Large intestine (tissue), 3 donors: ENCODE results near the gene PYGB. TPM values are rescaled to one million over a fixed set of nuclear protein-coding genes. Genes with fewer than 3 reads are reported as not detected.

ENCODE experiments used
- DNase-seq, 2 donors: peaks; one replicate each; pipeline versions ENCODE4 v3.0.0 to v3.0.0-alpha.2; 2013
- H3K27ac ChIP-seq: one replicate; pipeline ENCODE4 v1.5.1; 2013; ENCODE audit warnings: low read length
- H3K27me3 ChIP-seq: 2 replicates; pipeline ENCODE4 v1.6.1; 2013; ENCODE audit warnings: low read length; ENCODE audit not compliant: control insufficient read depth, insufficient read depth
- H3K36me3 ChIP-seq: 2 replicates; pipeline ENCODE4 v1.6.1; 2013; ENCODE audit warnings: low read length; ENCODE audit not compliant: control insufficient read depth, insufficient read depth
- H3K4me1 ChIP-seq: one replicate; pipeline ENCODE4 v1.6.1; 2013; ENCODE audit warnings: low read length; ENCODE audit not compliant: control insufficient read depth, insufficient read depth
- H3K4me3 ChIP-seq: one replicate; pipeline ENCODE4 v1.5.1; 2013; ENCODE audit warnings: low read length
- H3K9me3 ChIP-seq: one replicate; pipeline ENCODE4 v1.6.1; 2013; ENCODE audit warnings: mild to moderate bottlenecking, low read depth, low read length, moderate library complexity; ENCODE audit not compliant: control insufficient read depth
- WGBS: methylation state at CpG from one replicate; pipeline ENCODE4 v1.1.5; 2013; ENCODE audit warnings: low lambda C conversion rate; ENCODE audit not compliant: insufficient coverage; 5-methylcytosine and 5-hydroxymethylcytosine counted together
- polyA plus RNA-seq: library from polyadenylated mRNA; unstranded; fragments of 120-200 nt; gene quantifications from one replicate; pipeline ENCODE4 v1.2.1, GENCODE V29; 2013

Gene PYGB
- polyA plus RNA-seq, 1 donor, result 35.1 TPM

DNA sequence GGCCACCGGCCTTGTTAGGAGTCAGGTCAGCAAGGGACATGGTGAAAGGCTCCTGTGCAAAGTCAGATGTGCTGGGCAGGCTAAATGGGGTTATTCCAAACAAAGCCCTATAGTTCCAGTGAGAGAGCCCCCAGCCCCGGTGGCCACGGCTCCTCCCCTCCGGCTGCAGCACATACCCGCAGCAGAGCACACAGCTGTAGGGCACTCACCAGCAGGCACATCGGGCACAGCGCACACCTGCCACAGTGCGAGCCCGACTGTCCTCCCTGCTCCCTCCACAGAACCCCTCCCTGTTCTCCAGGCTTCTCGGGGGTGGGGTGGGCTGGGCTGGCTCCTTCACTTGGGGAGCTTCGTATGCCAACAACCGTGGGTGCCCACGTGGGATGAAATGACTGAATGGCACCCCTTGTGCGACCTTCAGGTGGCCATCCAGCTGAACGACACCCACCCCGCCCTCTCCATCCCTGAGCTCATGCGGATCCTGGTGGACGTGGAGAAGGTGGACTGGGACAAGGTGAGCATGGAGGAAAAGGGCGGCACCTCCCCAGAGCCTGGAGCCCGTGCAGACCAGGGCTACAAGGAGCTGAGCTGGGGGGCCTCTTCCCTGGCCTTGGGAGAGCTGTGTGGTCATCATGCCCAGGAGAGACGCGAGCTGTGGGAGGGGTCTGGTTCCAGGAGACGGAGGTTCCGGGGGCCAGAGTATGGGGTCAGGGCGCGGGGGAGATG lies 30.9 kb downstream of the PYGB start:
- Histone ChIP-seq H3K27ac (no peak overlapping the region), H3K4me3 (no peak overlapping the region), H3K4me1 (no peaks in the 10 kb centered on the region), H3K27me3 (no peaks in the 10 kb centered on the region), H3K36me3 (peaks cover 96% of the 10 kb centered on the region), H3K9me3 (no peaks in the 10 kb centered on the region)
- no CpG with 5 or more reads among the region's 26 CpGs for WGBS
- DNase-seq, result no peak

DNA sequence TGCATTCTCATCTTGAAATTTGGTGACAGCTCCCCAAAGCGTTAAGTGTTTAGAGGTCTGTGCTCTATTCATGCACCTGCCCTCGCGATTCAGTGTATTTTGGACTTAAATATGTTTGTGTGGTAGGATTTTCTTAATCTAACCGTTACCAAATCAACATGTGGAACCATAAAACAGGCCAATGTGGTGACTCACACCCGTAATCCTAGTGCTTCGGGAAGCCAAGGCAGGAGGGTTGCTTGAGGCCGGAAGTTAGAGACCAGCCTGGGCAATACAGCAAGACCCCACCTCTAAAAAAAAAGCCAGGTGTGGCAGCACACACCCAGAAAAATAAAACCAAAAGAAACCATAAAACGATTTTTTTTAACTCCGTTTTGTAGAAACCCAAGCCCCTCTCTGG lies 31.5 kb downstream of the PYGB start:
- H3K27ac ChIP-seq, result no peak overlapping the region
- 90% methylated on average over 2 of the region's 9 CpGs for WGBS
- H3K4me3 ChIP-seq, result no peak overlapping the region
- DNase-seq, result no peak
- H3K36me3 ChIP-seq, result peaks cover 96% of the 10 kb centered on the region
- no peaks in the 10 kb centered on the region for H3K27me3 ChIP-seq
- H3K4me1 ChIP-seq, result no peaks in the 10 kb centered on the region
- H3K9me3 ChIP-seq, result no peaks in the 10 kb centered on the region

DNA sequence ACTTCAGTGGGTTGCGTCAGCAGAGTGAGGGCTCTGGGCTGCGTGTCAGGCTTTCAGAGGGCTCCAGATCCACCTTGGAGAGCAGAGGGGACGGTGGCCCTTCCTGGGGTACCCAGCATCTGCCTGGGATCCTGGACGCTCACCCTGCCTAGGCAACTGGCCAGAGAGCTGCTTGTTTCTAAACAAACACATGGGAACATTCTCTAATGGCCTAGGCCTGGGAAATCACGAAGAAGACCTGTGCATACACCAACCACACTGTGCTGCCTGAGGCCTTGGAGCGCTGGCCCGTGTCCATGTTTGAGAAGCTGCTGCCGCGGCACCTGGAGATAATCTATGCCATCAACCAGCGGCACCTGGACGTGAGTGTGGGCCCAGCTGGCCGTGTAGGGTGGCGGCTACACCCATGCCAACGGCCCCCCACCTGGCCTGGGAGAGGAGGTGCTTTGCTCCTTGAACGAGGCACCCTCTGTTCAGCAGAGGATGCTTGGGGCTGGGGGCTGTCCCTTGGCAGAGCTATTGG lies 32.2 kb downstream of the PYGB start:
- Histone ChIP-seq H3K9me3 (no peaks in the 10 kb centered on the region), H3K4me1 (no peaks in the 10 kb centered on the region), H3K36me3 (peaks cover 93% of the 10 kb centered on the region), H3K4me3 (no peak overlapping the region), H3K27ac (no peak overlapping the region), H3K27me3 (no peaks in the 10 kb centered on the region)
- DNase-seq, result no peak
- WGBS, result no CpG with 5 or more reads among the region's 15 CpGs

DNA sequence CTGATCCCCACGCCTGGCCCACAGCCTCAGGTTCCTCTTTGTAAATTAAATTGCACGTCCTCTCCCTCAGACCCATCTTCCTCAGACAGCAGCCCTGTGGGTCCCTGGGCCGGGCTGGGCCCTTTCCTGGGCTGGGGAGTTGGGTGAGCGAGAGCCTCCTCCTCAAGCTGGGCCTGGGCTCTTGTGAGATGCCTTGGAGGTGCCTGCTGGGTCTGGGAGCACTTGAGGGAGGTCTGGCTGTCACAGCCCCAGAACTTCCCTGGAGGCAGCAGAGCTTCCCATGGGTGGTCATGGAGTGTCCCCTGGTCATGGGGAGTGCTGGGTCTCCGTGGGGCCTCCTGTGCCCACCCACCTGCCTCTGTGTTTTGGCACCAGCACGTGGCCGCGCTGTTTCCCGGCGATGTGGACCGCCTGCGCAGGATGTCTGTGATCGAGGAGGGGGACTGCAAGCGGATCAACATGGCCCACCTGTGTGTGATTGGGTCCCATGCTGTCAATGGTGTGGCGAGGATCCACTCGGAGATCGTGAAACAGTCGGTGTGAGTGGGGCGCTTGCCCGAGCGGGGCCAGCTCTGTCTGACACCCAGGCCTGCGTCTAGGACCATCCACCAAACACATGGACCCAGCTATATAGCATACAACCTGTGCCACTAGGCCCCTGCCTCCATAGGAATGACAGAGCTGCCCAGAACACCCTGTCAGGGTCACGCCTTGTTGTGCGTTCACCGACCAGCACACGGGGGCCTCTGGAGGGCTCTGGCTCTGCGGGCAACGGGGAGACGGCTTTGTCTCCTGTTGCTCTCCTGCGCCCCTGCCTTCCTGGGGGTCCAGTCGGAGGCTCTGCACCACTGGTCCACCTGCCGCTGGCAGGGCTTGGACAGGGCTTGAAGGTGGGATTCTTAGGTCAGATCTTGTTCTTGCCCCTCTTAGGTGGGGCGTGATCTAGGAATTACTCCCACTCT lies 33.0 kb downstream of the PYGB start:
- Histone ChIP-seq H3K4me3 (no peak overlapping the region), H3K36me3 (peaks cover 95% of the 10 kb centered on the region), H3K4me1 (no peaks in the 10 kb centered on the region), H3K9me3 (no peaks in the 10 kb centered on the region), H3K27ac (no peak overlapping the region), H3K27me3 (no peaks in the 10 kb centered on the region)
- WGBS, result no CpG with 5 or more reads among the region's 33 CpGs
- no peak for DNase-seq

DNA sequence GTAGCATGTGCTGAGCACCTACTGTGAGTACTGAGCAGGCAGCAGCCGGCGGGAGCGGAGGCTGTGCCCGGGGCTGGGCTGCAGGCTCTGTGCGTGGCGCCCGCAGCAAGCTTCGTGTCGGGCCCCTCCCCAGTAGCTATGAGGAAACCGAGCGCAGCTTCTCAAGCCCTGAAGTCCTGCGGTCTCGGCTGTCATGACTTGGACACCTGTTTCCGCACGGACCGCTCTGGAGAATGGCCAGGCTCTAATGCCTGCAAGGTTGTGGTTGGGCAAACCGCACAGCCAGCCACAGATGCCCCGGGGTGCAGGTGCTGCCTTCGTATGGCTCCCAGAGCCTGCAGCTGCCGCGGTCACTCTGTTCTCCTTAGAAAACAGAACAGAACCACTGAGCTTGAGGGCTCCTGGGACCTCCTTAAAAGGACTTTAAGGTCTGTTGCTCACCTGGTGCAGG lies 33.7 kb downstream of the PYGB start:
- DNase-seq, result no peak
- peaks cover 95% of the 10 kb centered on the region for H3K36me3 ChIP-seq
- H3K4me1 ChIP-seq, result no peaks in the 10 kb centered on the region
- WGBS, result no CpG with 5 or more reads among the region's 21 CpGs
- no peak overlapping the region for H3K27ac ChIP-seq
- H3K4me3 ChIP-seq, result no peak overlapping the region
- no peaks in the 10 kb centered on the region for H3K9me3 ChIP-seq
- H3K27me3 ChIP-seq, result no peaks in the 10 kb centered on the region

DNA sequence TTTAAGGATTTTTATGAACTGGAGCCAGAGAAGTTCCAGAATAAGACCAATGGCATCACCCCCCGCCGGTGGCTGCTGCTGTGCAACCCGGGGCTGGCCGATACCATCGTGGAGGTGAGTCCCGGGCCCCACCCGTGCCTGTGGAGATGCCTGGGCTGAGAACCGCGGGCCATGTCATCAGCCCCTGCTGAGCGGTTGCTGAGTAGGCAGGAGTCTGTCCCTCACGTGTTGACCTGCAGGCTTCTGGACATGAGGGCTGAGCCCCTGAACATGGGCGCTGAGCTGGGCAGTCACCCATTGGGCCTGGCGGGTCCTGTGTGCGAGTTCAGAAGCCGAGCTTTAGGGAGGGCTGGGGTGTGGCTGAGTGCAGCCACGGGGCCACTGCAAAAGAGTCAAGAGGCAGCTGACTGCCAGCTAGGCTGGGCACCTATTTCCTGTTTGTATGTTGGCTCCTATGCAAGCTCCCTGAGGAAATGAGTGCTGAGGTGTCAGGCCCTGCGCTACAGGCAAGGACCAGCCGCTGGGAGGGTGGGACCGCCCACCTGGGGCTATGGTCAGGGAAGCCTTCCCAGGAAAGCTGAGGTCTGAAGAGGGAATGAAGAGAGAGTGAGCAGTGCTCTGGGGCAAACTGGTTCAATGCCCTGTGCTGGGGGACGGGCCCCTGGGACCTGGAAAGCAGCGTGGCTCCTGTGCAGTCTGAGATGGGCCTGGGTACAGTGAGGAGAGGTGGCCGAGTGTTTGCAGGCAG lies 34.3 kb downstream of the PYGB start:
- Histone ChIP-seq H3K4me3 (no peak overlapping the region), H3K36me3 (peaks cover 95% of the 10 kb centered on the region), H3K27ac (no peak overlapping the region), H3K27me3 (no peaks in the 10 kb centered on the region), H3K9me3 (no peaks in the 10 kb centered on the region), H3K4me1 (no peaks in the 10 kb centered on the region)
- DNase-seq, result no peak
- whole genome bisulfite sequencing, result no CpG with 5 or more reads among the region's 22 CpGs

DNA sequence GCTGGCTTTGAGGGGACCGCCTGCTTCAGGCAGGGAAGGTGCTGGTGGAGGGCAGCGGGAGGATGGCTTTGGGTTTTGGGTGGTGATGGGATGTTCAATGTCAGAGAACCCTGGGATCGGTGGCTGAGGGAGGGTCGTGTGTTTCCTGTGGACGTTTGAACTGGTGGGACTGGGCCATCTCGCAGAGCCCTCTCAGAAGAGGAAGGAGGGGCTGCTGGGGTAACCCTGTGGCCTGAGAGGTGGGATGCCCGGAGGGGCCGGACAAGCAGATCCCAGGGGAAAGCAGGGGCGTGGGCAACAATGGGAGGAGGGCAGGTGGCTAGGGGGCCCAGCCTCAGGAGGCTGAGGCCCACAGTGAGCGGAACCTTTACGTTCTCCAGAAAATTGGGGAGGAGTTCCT lies 34.9 kb downstream of the PYGB start:
- Histone ChIP-seq H3K36me3 (peaks cover 93% of the 10 kb centered on the region), H3K27me3 (no peaks in the 10 kb centered on the region), H3K4me3 (no peak overlapping the region), H3K9me3 (no peaks in the 10 kb centered on the region), H3K4me1 (no peaks in the 10 kb centered on the region), H3K27ac (no peak overlapping the region)
- no CpG with 5 or more reads among the region's 11 CpGs for WGBS
- DNase-seq, result no peak

DNA sequence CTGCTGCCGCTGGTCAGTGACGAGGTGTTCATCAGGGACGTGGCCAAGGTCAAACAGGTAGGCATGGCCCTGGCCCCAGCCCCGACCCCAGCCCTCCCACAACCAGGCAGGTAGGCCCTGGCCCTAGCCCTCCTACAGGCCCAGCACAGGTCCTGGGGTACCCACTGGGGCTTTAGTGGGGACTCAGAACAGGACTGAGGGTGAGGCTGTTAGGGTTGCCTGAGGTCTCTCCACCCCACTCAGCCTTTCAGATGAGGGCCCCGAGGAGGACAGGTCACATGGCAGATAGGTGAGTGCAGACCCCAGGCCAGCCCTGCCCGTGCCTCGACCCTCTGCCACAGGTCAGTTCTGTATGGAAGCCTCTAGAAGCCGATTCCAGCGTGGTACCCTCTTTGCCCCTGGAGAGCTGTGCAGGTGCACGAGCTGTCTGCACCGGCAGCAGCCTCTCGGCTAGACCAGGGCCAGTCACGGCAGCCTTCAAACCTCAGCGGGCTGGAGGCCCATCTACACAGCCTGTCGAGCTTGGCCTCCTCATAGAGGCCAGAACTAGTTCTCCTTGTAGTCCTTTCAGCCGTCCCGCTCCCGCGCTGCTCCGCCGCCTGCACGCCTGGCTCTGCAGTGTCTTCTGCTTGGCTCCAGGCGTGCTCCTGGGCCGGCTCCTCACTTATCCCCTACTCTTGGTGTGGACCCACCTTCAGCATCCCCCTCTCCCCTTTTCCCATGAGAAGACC lies 35.5 kb downstream of the PYGB start:
- Histone ChIP-seq H3K4me3 (no peak overlapping the region), H3K4me1 (no peaks in the 10 kb centered on the region), H3K36me3 (peaks cover 93% of the 10 kb centered on the region), H3K9me3 (no peaks in the 10 kb centered on the region), H3K27me3 (no peaks in the 10 kb centered on the region), H3K27ac (no peak overlapping the region)
- no CpG with 5 or more reads among the region's 24 CpGs for WGBS
- no peak for DNase-seq

DNA sequence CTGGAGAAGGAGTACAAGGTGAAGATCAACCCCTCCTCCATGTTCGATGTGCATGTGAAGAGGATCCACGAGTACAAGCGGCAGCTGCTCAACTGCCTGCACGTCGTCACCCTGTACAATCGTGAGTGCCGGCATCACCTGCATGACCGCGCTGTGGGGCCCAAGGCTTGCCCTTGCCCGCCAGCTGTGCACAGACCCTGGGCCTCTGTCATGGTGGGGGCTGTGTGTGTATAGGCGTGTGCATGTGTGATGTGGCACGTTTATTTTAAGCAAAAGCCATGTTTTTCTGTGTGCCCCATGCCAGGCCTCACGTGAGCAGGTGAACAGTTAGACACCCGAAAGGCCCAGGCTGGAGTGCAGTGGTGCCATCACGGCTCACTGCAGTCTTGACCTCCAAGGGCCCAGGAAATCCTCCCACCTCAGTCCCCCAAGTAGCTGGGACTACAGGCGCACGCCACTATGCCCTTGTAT lies 36.3 kb downstream of the PYGB start:
- no CpG with 5 or more reads among the region's 17 CpGs for WGBS
- Histone ChIP-seq H3K27me3 (no peaks in the 10 kb centered on the region), H3K9me3 (no peaks in the 10 kb centered on the region), H3K27ac (no peak overlapping the region), H3K36me3 (peaks cover 90% of the 10 kb centered on the region), H3K4me3 (no peak overlapping the region), H3K4me1 (no peaks in the 10 kb centered on the region)
- no peak for DNase-seq
